Mesendoderm (in vitro differentiated cells): ENCODE data around the gene ARHGAP20.

ENCODE experiments used
- DNase-seq: peaks from one replicate; pipeline ENCODE4 v3.0.0; 2013
- H2AK5ac ChIP-seq: 2 replicates; pipeline ENCODE4 v1.6.1; 2013; ENCODE audit warnings: low read length, inconsistent platforms
- H2BK120ac ChIP-seq: 2 replicates; pipeline ENCODE4 v1.6.1; 2013; ENCODE audit warnings: low read depth, mild to moderate bottlenecking, low read length, moderate library complexity, mixed read lengths
- H2BK15ac ChIP-seq: replicated peaks from 2 replicates; pipeline ENCODE4 v1.6.1; 2013; ENCODE audit warnings: low read depth, mild to moderate bottlenecking, moderate library complexity
- H2BK5ac ChIP-seq: 2 replicates; pipeline ENCODE4 v1.6.1; 2013; ENCODE audit warnings: low read length, inconsistent platforms
- H3K18ac ChIP-seq: 2 replicates; pipeline ENCODE4 v1.6.1; 2013; ENCODE audit warnings: mild to moderate bottlenecking, low read length, mixed read lengths
- H3K23ac ChIP-seq: one replicate; pipeline ENCODE4 v1.6.1; 2013; ENCODE audit warnings: low read length
- H3K27ac ChIP-seq: 2 replicates; pipeline ENCODE4 v1.5.1; 2013; ENCODE audit warnings: low read depth, mild to moderate bottlenecking, inconsistent platforms, low read length, moderate library complexity
- H3K27me3 ChIP-seq: 2 replicates; pipeline ENCODE4 v1.6.1; 2013; ENCODE audit warnings: low read length, control low read depth, mild to moderate bottlenecking, inconsistent platforms; ENCODE audit not compliant: insufficient read depth, poor library complexity
- H3K36me3 ChIP-seq: 2 replicates; pipeline ENCODE4 v1.6.1; 2013; ENCODE audit warnings: low read length, inconsistent platforms; ENCODE audit not compliant: control insufficient read depth, insufficient read depth
- H3K4ac ChIP-seq: one replicate; pipeline ENCODE4 v1.6.1; 2013; ENCODE audit warnings: low read depth, mild to moderate bottlenecking, low read length, moderate library complexity
- H3K4me1 ChIP-seq: 2 replicates; pipeline ENCODE4 v1.6.1; 2013; ENCODE audit warnings: low read depth, low read length, inconsistent platforms; ENCODE audit not compliant: control insufficient read depth
- H3K4me2 ChIP-seq: 2 replicates; pipeline ENCODE4 v1.6.1; 2013; ENCODE audit warnings: low read length
- H3K4me3 ChIP-seq: 2 replicates; pipeline ENCODE4 v1.5.1; 2013; ENCODE audit warnings: mild to moderate bottlenecking, low read length
- H3K56ac ChIP-seq: one replicate; pipeline ENCODE4 v1.6.1; 2013; ENCODE audit warnings: low read length
- H3K79me1 ChIP-seq: 2 replicates; pipeline ENCODE4 v1.6.1; 2013; ENCODE audit warnings: low read length, inconsistent platforms
- H3K79me2 ChIP-seq: 2 replicates; pipeline ENCODE4 v1.6.1; 2013; ENCODE audit warnings: mild to moderate bottlenecking, low read length; ENCODE audit not compliant: control insufficient read depth, insufficient read depth
- H3K9ac ChIP-seq: 2 replicates; pipeline ENCODE4 v1.6.1; 2013; ENCODE audit warnings: low read length, inconsistent platforms
- H4K5ac ChIP-seq: one replicate; pipeline ENCODE4 v1.6.1; 2013; ENCODE audit warnings: low read length
- H4K8ac ChIP-seq: one replicate; pipeline ENCODE4 v1.6.1; 2013; ENCODE audit warnings: low read depth, mild to moderate bottlenecking, control low read depth, low read length, moderate library complexity
- WGBS: extraction: QIAGEN DNeasy Blood & Tissue Kit; methylation state at CpG from one replicate; pipeline ENCODE4 v1.1.7; 2013; ENCODE audit warnings: low lambda C conversion rate, missing lambda C conversion rate; ENCODE audit not compliant: insufficient coverage; ENCODE audit errors: extremely low coverage; 5-methylcytosine and 5-hydroxymethylcytosine counted together

ARHGAP20 gene

DNA sequence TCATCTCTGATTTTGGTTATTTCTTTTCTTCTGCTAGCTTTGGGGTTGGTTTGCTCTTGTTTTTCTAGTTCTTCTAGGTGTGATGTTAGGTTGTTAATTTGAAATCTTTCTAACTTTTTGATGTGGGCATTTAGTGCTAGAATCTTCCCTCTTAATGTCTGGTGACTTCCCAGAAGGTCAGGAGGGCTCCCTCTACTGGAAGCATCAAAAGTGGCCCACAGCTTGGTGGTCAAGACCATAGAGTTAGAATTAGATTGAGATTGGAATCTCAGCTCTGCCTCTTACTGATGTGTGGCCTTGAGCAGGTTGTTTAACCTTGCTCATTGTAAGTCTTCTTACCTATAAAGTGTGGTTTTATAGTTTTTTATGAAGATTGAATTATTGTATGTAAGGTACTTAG lies 183.2 kb downstream of the ARHGAP20 start:
- no peak overlapping the region for H2BK120ac ChIP-seq
- no peak overlapping the region for H3K4ac ChIP-seq
- H2AK5ac ChIP-seq = no peak overlapping the region
- no peak overlapping the region for H3K18ac ChIP-seq
- H3K27me3 ChIP-seq = no peaks in the 10 kb centered on the region
- H4K8ac ChIP-seq = no peak overlapping the region
- H3K79me1 ChIP-seq = no peaks in the 10 kb centered on the region
- H3K36me3 ChIP-seq = no peaks in the 10 kb centered on the region
- no peak overlapping the region for H3K23ac ChIP-seq
- H3K4me1 ChIP-seq = no peaks in the 10 kb centered on the region
- H3K9ac ChIP-seq = no peak overlapping the region
- H3K4me3 ChIP-seq = no peak overlapping the region
- peak; percentile 62 for DNase-seq
- no peak overlapping the region for H2BK15ac ChIP-seq
- H3K27ac ChIP-seq = no peak overlapping the region
- no peaks in the 10 kb centered on the region for H3K79me2 ChIP-seq
- H2BK5ac ChIP-seq = no peak overlapping the region
- no peak overlapping the region for H3K4me2 ChIP-seq
- H3K56ac ChIP-seq = no peak overlapping the region
- no peak overlapping the region for H4K5ac ChIP-seq

DNA sequence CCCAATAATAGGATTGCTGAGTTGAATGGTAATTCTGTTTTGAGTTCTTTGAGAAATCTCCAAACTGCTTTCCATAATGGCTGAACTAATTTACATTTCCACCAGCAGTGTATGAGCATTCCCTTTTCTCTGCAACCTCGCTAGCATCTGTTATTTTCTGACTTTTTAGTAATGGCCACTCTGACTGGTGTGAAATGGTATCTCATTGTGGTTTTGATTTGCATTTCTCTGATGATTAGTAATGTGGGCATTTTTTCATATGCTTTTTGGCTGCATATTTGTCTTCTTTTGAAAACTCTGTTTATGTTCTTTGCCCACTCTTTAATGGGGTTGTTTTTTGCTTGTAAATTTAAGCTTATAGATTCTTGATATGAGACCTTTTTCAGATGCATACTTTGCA lies 185.1 kb downstream of the ARHGAP20 start:
- Histone ChIP-seq H2BK15ac (no peak overlapping the region), H3K23ac (no peak overlapping the region), H3K56ac (no peak overlapping the region), H3K4me3 (no peak overlapping the region), H3K27me3 (no peaks in the 10 kb centered on the region), H3K79me1 (no peaks in the 10 kb centered on the region), H3K4me1 (no peaks in the 10 kb centered on the region), H3K27ac (no peak overlapping the region), H4K5ac (no peak overlapping the region), H2AK5ac (no peak overlapping the region), H2BK120ac (no peak overlapping the region), H3K36me3 (no peaks in the 10 kb centered on the region), H3K9ac (no peak overlapping the region), H3K79me2 (no peaks in the 10 kb centered on the region), H3K4ac (no peak overlapping the region), H3K4me2 (no peak overlapping the region), H4K8ac (no peak overlapping the region), H3K18ac (no peak overlapping the region), H2BK5ac (no peak overlapping the region)
- DNase-seq = no peak
- WGBS = no CpG with 5 or more reads among the region's 1 CpG
